Cardiac atrium fibroblast (primary cell): ENCODE data around the gene LRCOL1. TPM values are rescaled to one million over a fixed set of nuclear protein-coding genes. Genes with fewer than 3 reads are reported as not detected.

Source experiments
- total RNA-seq: library from RNA; depleted of rRNA; stranded (reverse); fragments of >200 nt; gene quantifications from 2 replicates; pipeline ENCODE4 v1.2.3, GENCODE V29; 2015

Gene LRCOL1
- total RNA-seq, result not detected in 2 replicates

DNA sequence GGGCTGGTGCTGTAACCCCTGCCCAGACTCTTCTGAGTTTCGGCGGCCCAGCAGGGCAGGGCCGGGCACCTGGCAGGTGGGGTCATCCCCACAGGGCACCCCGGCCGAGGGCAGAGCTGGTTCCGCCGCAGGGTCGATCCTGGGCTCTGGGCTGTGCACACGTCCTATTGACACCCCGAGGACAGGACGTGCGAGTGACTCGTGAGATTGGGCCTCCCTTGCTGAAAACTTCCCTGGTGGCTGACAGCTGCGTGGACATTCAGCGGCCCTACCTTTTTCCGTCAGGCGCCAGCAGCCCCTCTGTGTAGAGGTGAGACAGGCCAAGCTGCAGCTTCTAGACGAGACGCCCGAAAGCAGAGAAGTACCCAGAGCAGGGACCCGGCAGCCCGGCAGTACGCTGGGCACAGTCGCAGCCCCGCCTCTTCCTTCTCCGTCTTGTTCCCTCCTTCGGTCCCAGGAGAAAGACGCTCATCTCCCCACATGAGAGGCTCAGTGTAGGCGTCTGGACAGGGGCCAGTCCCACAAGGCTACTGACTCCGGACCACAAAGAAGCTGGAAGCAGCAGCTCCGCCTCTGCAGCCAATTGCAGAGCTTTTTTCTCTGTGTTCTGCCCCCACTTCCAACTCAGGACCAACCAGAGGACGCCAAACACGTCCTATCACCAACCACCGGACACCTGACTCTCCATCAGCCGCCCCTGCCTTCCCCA lies at the start of gene LRCOL1:
TSS of gene LRCOL1 (minus strand) at position 532 of the 709 bp plus-strand sequence. CDS start 4,331 bp downstream, outside the sequence.

DNA sequence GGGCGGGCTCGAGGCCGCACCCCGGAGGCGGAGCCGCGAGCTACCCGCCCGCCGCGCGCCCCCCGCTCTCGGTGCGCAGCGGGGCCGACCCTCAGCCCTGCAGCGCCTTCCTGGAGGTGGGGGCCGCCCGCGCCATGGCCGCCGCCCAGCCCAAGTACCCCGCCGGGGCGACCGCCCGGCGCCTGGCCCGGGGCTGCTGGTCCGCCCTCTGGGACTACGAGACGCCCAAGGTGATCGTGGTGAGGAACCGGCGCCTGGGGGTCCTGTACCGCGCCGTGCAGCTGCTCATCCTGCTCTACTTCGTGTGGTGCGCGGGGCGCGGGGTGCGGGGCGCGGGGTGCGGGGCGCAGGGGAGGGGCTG lies 8.3 kb upstream of the LRCOL1 start, which contains the start of gene P2RX2:
TSS of gene P2RX2 (plus strand) at position 94 of the 361 bp plus-strand sequence. CDS start at position 135, 41 bp downstream.

Other genes starting within 250 kb of the LRCOL1 start
- gene FBRSL1, start 120.4 kb downstream of the LRCOL1 start, total RNA-seq, result 6.5 and 6.9 TPM in 2 replicates
- not detected in 2 replicates for gene P2RX2, start 8.2 kb upstream of the LRCOL1 start, total RNA-seq
- gene POLE, start 76.8 kb upstream of the LRCOL1 start, total RNA-seq, result 9.4 and 18.4 TPM in 2 replicates
- gene PXMP2, start 77.0 kb upstream of the LRCOL1 start, total RNA-seq, result 46.8 and 48.4 TPM in 2 replicates
- 16.6 and 22.4 TPM in 2 replicates for gene PGAM5, start 100.3 kb upstream of the LRCOL1 start, total RNA-seq
- gene ANKLE2, start 151.2 kb upstream of the LRCOL1 start, total RNA-seq, result 36.8 and 43.0 TPM in 2 replicates
- 74.0 and 86.0 TPM in 2 replicates for gene GOLGA3, start 218.3 kb upstream of the LRCOL1 start, total RNA-seq